ENCODE results near the gene EEPD1.

EEPD1 gene

DNA sequence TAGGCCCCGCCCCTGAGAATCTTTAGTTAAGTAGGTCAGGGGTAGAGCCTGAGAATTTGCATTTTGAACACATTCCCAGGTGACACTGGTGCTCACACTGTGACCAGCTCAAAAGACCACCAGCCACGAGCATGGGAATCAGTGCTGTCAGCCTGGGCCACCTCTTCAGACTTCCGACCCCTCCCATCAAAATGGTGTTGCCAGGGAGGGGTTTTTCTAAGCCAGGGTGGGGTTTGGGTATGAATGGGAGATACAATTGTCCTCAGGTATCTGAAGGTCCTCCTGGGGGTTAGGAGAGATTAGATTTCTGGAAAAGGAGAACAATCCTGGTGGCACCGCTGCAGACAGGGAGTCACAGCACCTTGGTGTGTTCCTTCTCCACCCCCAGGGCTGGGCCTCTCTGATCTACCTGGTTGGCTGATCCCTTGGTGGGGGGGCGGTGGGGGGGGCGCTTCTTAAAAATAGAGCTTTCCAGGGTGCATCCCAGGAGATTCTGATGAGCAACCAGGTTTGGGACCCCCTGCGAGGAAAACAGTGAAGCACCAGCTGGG, 125.1 kb downstream of the EEPD1 start:
- Histone ChIP-seq H3K36me3 (ENCODE audit: insufficient read depth, low read length) (no peaks in the 10 kb centered on the region), H4K20me1 (ENCODE audit: insufficient read depth, low read length) (no peaks in the 10 kb centered on the region), H3K9ac (ENCODE audit: low read depth, low read length) (no peak overlapping the region), H3K79me2 (ENCODE audit: insufficient read depth, low read length) (no peaks in the 10 kb centered on the region), H3K4me1 (ENCODE audit: insufficient read depth, low read length) (peaks cover 13% of the 10 kb centered on the region), H3K9me3 (ENCODE audit: insufficient read depth, low read length, severe bottlenecking) (no peaks in the 10 kb centered on the region), H3K27ac (ENCODE audit: low read length) (no peak overlapping the region), H3K4me2 (ENCODE audit: insufficient read depth, low read length) (no peak overlapping the region), H3K27me3 (ENCODE audit: insufficient read depth, low read length, poor library complexity) (no peaks in the 10 kb centered on the region), H2AFZ (ENCODE audit: low read depth, low read length) (no peak overlapping the region), H3K4me3 (ENCODE audit: low read depth in 1 of 2, low read length in 2 of 2) (no peak overlapping the region)
- no peak for ATAC-seq (ENCODE audit: insufficient read depth, low read depth)
- no peak for DNase-seq
- TF ChIP-seq, protein P1, sequence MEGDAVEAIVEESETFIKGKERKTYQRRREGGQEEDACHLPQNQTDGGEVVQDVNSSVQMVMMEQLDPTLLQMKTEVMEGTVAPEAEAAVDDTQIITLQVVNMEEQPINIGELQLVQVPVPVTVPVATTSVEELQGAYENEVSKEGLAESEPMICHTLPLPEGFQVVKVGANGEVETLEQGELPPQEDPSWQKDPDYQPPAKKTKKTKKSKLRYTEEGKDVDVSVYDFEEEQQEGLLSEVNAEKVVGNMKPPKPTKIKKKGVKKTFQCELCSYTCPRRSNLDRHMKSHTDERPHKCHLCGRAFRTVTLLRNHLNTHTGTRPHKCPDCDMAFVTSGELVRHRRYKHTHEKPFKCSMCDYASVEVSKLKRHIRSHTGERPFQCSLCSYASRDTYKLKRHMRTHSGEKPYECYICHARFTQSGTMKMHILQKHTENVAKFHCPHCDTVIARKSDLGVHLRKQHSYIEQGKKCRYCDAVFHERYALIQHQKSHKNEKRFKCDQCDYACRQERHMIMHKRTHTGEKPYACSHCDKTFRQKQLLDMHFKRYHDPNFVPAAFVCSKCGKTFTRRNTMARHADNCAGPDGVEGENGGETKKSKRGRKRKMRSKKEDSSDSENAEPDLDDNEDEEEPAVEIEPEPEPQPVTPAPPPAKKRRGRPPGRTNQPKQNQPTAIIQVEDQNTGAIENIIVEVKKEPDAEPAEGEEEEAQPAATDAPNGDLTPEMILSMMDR (IDR thresholded peaks at IDR 0.05; ENCODE audit: borderline replicate concordance, extremely low read depth, low read length, poor library complexity, severe bottlenecking) = no peak

DNA sequence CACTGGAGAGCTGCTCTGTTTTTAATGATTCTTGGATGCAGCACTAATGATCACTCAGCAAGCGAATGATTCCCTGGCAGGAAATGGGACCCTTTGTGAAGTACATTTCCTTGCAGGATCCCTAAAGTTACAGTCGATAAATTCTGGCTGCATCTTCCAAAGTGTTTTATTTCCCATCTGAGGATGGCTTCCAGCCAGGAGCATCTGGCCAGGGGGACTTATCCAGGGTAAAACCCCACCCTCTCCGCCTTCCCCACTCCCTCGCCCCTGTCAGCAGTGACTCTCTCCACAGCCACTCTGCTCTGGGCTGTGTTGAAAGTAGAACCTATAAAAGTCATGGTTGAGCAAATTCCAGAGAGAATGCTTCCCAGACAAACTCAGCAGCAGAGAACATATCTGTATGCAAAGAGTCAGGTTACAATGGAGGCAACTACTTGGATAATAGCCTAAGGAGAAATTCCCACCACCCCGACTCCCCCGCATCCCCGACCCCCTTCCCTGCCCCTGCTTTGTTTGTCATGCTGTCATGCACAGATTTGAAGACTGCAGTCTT, 125.6 kb downstream of the EEPD1 start:
- Histone ChIP-seq H2AFZ (ENCODE audit: low read depth, low read length) (no peak overlapping the region), H3K27me3 (ENCODE audit: insufficient read depth, low read length, poor library complexity) (no peaks in the 10 kb centered on the region), H3K36me3 (ENCODE audit: insufficient read depth, low read length) (no peaks in the 10 kb centered on the region), H3K9ac (ENCODE audit: low read depth, low read length) (no peak overlapping the region), H3K9me3 (ENCODE audit: insufficient read depth, low read length, severe bottlenecking) (no peaks in the 10 kb centered on the region), H3K4me2 (ENCODE audit: insufficient read depth, low read length) (no peak overlapping the region), H3K4me1 (ENCODE audit: insufficient read depth, low read length) (peaks cover 18% of the 10 kb centered on the region), H3K4me3 (ENCODE audit: low read depth in 1 of 2, low read length in 2 of 2) (no peak overlapping the region), H4K20me1 (ENCODE audit: insufficient read depth, low read length) (no peaks in the 10 kb centered on the region), H3K79me2 (ENCODE audit: insufficient read depth, low read length) (no peaks in the 10 kb centered on the region), H3K27ac (ENCODE audit: low read length) (no peak overlapping the region)
- TF ChIP-seq, protein P1 (IDR thresholded peaks at IDR 0.05; ENCODE audit: borderline replicate concordance, extremely low read depth, low read length, poor library complexity, severe bottlenecking) = no peak
- TF ChIP-seq EZH2 (IDR thresholded peaks at IDR 0.05; ENCODE audit: borderline replicate concordance, low read depth, low read length, severe bottlenecking) = no peak
- no peak for ATAC-seq (ENCODE audit: insufficient read depth, low read depth)
- DNase-seq = no peak

DNA sequence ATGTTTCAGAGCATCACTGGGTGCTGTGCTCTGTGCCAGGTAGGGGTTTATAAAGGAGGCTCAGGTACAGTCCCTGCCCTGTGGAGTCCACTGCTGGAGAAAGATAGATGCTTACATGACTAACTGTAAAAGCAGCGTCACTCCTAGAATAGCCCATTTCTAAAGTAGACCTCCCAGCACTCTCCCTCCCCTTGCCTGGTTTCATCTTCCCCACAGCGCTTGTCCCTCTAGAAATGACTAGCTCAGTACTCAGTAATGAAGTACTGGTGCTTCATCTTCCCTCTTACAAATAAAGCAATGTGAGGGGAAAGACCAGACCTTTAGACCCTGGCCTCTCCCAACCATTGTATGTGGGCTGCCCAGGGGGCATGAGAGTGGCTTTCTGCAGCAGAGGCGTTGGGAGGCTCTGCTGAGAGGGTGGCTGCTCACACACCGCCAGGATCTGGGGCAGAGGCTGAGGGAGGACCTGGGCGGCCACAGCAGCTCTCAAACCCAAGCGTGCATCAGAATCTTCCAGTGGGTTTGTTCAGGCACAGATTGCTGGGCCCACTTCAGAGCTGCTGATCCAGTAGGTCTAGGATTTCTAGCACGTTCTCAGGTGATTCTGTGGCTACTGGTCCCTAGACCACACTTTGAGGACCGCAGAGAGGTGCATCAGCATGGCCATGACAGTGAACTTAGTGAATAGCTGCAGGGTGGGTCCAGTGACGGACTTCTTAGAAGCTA, 126.3 kb downstream of the EEPD1 start:
- no peak overlapping the region for H3K27ac ChIP-seq (ENCODE audit: low read length)
- DNase-seq (no peak), ATAC-seq (ENCODE audit: insufficient read depth, low read depth) (no peak)
- peaks cover 25% of the 10 kb centered on the region for H3K4me1 ChIP-seq (ENCODE audit: insufficient read depth, low read length)
- no peak for TF ChIP-seq EZH2 (IDR thresholded peaks at IDR 0.05; ENCODE audit: borderline replicate concordance, low read depth, low read length, severe bottlenecking)
- TF ChIP-seq, protein P1 (IDR thresholded peaks at IDR 0.05; ENCODE audit: borderline replicate concordance, extremely low read depth, low read length, poor library complexity, severe bottlenecking) = no peak
- H3K79me2 ChIP-seq (ENCODE audit: insufficient read depth, low read length) = no peaks in the 10 kb centered on the region
- H3K9ac ChIP-seq (ENCODE audit: low read depth, low read length) = no peak overlapping the region
- no peaks in the 10 kb centered on the region for H3K27me3 ChIP-seq (ENCODE audit: insufficient read depth, low read length, poor library complexity)
- H2AFZ ChIP-seq (ENCODE audit: low read depth, low read length) = no peak overlapping the region
- H3K9me3 ChIP-seq (ENCODE audit: insufficient read depth, low read length, severe bottlenecking) = no peaks in the 10 kb centered on the region
- H4K20me1 ChIP-seq (ENCODE audit: insufficient read depth, low read length) = no peaks in the 10 kb centered on the region
- H3K4me3 ChIP-seq (ENCODE audit: low read depth in 1 of 2, low read length in 2 of 2) = no peak overlapping the region
- H3K4me2 ChIP-seq (ENCODE audit: insufficient read depth, low read length) = no peak overlapping the region
- no peaks in the 10 kb centered on the region for H3K36me3 ChIP-seq (ENCODE audit: insufficient read depth, low read length)

All from DND-41 (cell line).